HepG2 (cell line): Measurements from ENCODE around the gene TTLL10. TPM values are rescaled to one million over a fixed set of nuclear protein-coding genes. Genes with fewer than 3 reads are reported as not detected.
A peak's percentile ranks its signal among the peaks of the same experiment; 100 is the strongest.

ENCODE experiments used
- ARID2 ChIP-seq: sonication (generic); formaldehyde crosslinking; IDR thresholded peaks from 2 replicates; pipeline ENCODE4 v1.8.1; 2022; ENCODE audit warnings: mild to moderate bottlenecking, missing genetic modification reagents, borderline replicate concordance
- DMAP1 ChIP-seq: IDR thresholded peaks from 2 replicates; pipeline ENCODE4 v1.6.1; 2016
- DPF2 ChIP-seq: sonication (generic); formaldehyde crosslinking; IDR thresholded peaks from 2 replicates; pipeline ENCODE4 v1.4.0; 2020; ENCODE audit warnings: mild to moderate bottlenecking, low read depth, missing genetic modification reagents, borderline replicate concordance
- ETV5 ChIP-seq: IDR thresholded peaks from 2 replicates; pipeline ENCODE4 v1.6.1; 2018; ENCODE audit warnings: missing biosample characterization, missing genetic modification reagents, inconsistent platforms, borderline replicate concordance
- HIC2 ChIP-seq: sonication (generic); formaldehyde crosslinking; IDR thresholded peaks from 2 replicates; pipeline ENCODE4 v1.9.0; 2022; ENCODE audit warnings: low read depth, missing genetic modification reagents
- KDM5B ChIP-seq: sonication (generic); formaldehyde crosslinking; IDR thresholded peaks from 2 replicates; pipeline ENCODE4 v1.4.0; 2020; ENCODE audit warnings: missing genetic modification reagents, mild to moderate bottlenecking, borderline replicate concordance
- NR2F6 ChIP-seq, 2 experiments: IDR thresholded peaks; 2 replicates each; pipeline ENCODE4 v1.6.1; 2016; ENCODE audit warnings: antibody characterized with exemption in 1 of 2, mild to moderate bottlenecking in 1 of 2
- SAP130 ChIP-seq: IDR thresholded peaks from 2 replicates; pipeline ENCODE4 v1.6.1; 2016; ENCODE audit warnings: low read depth
- SETDB1 ChIP-seq: sonication (generic); formaldehyde crosslinking; IDR thresholded peaks from 2 replicates; pipeline ENCODE4 v1.5.1; 2020; ENCODE audit warnings: missing genetic modification reagents, mild to moderate bottlenecking, borderline replicate concordance
- TBX2 ChIP-seq: sonication (generic); formaldehyde crosslinking; IDR thresholded peaks from 2 replicates; pipeline ENCODE4 v1.5.0; 2020; ENCODE audit warnings: missing genetic modification reagents, mild to moderate bottlenecking, borderline replicate concordance
- ZBTB40 ChIP-seq, 2 experiments: fragments of 450-650 bp in 1 of 2; sonication (generic) in 1 of 2; formaldehyde crosslinking in 1 of 2; IDR thresholded peaks; 2 replicates each; pipeline versions ENCODE4 v1.6.1 to v1.8.0; 2016 to 2022; ENCODE audit warnings: antibody characterized with exemption in 1 of 2, mild to moderate bottlenecking in 1 of 2, missing genetic modification reagents in 1 of 2
- ZFP91 ChIP-seq: sonication (generic); formaldehyde crosslinking; IDR thresholded peaks from 2 replicates; pipeline ENCODE4 v1.9.0; 2022; ENCODE audit warnings: missing genetic modification reagents, mild to moderate bottlenecking, borderline replicate concordance
- ZNF746 ChIP-seq: sonication (generic); formaldehyde crosslinking; IDR thresholded peaks from 2 replicates; pipeline ENCODE4 v1.8.0; 2022; ENCODE audit warnings: mild to moderate bottlenecking, missing genetic modification reagents
- polyA plus RNA-seq, 8 experiments: library from polyadenylated mRNA; depleted of rRNA in 3 of 8; stranded (reverse) in 7 of 8; unstranded in 1 of 8; fragments of >200 nt; fragmentation: Illumina TruSeq in 4 of 8; extraction: Trizol in 4 of 8; gene quantifications; 2 replicates each; pipeline versions ENCODE4 v1.2.1 to v1.2.3, GENCODE V29; 2011 to 2016; ENCODE audit warnings: low read depth in 4 of 8, missing spikeins in 1 of 8, mixed read lengths in 1 of 8; ENCODE audit not compliant: insufficient read depth in 1 of 8
- total RNA-seq, 5 experiments: library from RNA; depleted of rRNA; stranded (reverse); fragments of >200 nt; fragmentation: Illumina TruSeq; extraction: Trizol; gene quantifications; 2 replicates each; pipeline ENCODE4 v1.2.3, GENCODE V29; 2016; ENCODE audit warnings: low read depth in 1 of 5
- TF ChIP-seq, protein P1 (sequence below): IDR thresholded peaks from 2 replicates; pipeline ENCODE4 v1.6.1; 2016; ENCODE audit warnings: low read depth, borderline replicate concordance

TTLL10 gene
- total and polyA plus RNA-seq, 2 of the 13 experiments (the other 11 are each of a cell fraction or from before 2014, with no cell fraction given), result not detected

- TF ChIP-seq TBX2 (CRISPR knock-in tag), result peak; percentile 98
- TF ChIP-seq DPF2 (CRISPR knock-in tag), result 0 out of 2 replicates have a peak, but pooled peaks have one; percentile 18
- peak; percentile 54 for TF ChIP-seq NR2F6 (IDR thresholded peaks at IDR 0.05)
- peak; percentile 83; the same call in 1 of the 2 replicates for TF ChIP-seq NR2F6 (CRISPR knock-in tag; IDR thresholded peaks at IDR 0.05)
- peak; percentile 91 for TF ChIP-seq SAP130 (CRISPR knock-in tag)
- 0 out of 2 replicates have a peak, but pooled peaks have one; percentile 45 for TF ChIP-seq ARID2 (CRISPR knock-in tag)
- 0 out of 2 replicates have a peak, but pooled peaks have one; percentile 42 for TF ChIP-seq ETV5
- TF ChIP-seq ZNF746 (CRISPR knock-in tag), result peak; percentile 65
- peak; percentile 67; the same call in 1 of the 2 replicates for TF ChIP-seq ZFP91 (CRISPR knock-in tag)
- TF ChIP-seq, protein P1, sequence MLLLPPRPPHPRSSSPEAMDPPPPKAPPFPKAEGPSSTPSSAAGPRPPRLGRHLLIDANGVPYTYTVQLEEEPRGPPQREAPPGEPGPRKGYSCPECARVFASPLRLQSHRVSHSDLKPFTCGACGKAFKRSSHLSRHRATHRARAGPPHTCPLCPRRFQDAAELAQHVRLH, result peak; percentile 42; the same call in 1 of the 2 replicates
- peak; percentile 47; the same call in 1 of the 2 replicates for TF ChIP-seq DMAP1 (CRISPR knock-in tag)
- TF ChIP-seq HIC2 (CRISPR knock-in tag), result peak; percentile 92
- TF ChIP-seq ZBTB40 (IDR thresholded peaks at IDR 0.05), result no peak
- TF ChIP-seq ZBTB40 (CRISPR knock-in tag; IDR thresholded peaks at IDR 0.05), result peak; percentile 38; the same call in 1 of the 2 replicates
- TF ChIP-seq SETDB1, result no peak
- 0 out of 2 replicates have a peak, but pooled peaks have one; percentile 12 for TF ChIP-seq KDM5B (CRISPR knock-in tag)
Observed at GRCh38 chr1:1237874-1238701, 64.4 kb downstream of the TTLL10 start (continued).
